Right ventricle myocardium superior (tissue), 1 donor: ENCODE measurements around the gene PSMC3. TPM values are rescaled to one million over a fixed set of nuclear protein-coding genes. Genes with fewer than 3 reads are reported as not detected.

ENCODE experiments used
- microRNA-seq: library from miRNA; unstranded; fragments of <30 nt; microRNA quantifications from one replicate; pipeline ENCODE4 v1.2.0, GENCODE V29; 2020
- total RNA-seq: library from RNA; stranded (reverse); fragmentation: NEBNext Ultra II Directional; extraction: Animal tissue kit (Norgen Biotek cat#: 25700); gene quantifications from one replicate; pipeline ENCODE4 v1.2.1, GENCODE V29; 2021
- donor health status: DM: no; HTN: yes; CAD: no; lungs with severe emphysema.

Gene PSMC3
- total RNA-seq, 1 donor from 2014 or later, result 166 TPM

Small RNA genes within 50 kb of the gene (microRNA-seq; reads per million reads assigned to microRNA genes)
- gene MIR4487, result not detected

Other genes starting within 250 kb of the PSMC3 start
- 46.1 TPM for gene ARFGAP2, start 249.6 kb downstream of the PSMC3 start, total RNA-seq
- 175 TPM for gene PACSIN3, start 240.0 kb downstream of the PSMC3 start, total RNA-seq
- gene DDB2, start 211.5 kb downstream of the PSMC3 start, total RNA-seq, result 9.3 TPM
- gene ACP2, start 177.6 kb downstream of the PSMC3 start, total RNA-seq, result 18.4 TPM
- gene NR1H3, start 168.4 kb downstream of the PSMC3 start, total RNA-seq, result 19.1 TPM
- 39.7 TPM for gene MADD, start 156.3 kb downstream of the PSMC3 start, total RNA-seq
- 2,568 TPM for gene MYBPC3, start 73.7 kb downstream of the PSMC3 start, total RNA-seq
- 11.1 TPM for gene SPI1, start 47.9 kb downstream of the PSMC3 start, total RNA-seq
- gene SLC39A13, start 17.8 kb downstream of the PSMC3 start, total RNA-seq, result 34.5 TPM
- gene RAPSN, start 22.7 kb upstream of the PSMC3 start, total RNA-seq, result 6.7 TPM
- gene CELF1, start 126.7 kb upstream of the PSMC3 start, total RNA-seq, result 97.4 TPM
- gene PTPMT1, start 139.2 kb upstream of the PSMC3 start, total RNA-seq, result 20.9 TPM
- gene KBTBD4, start 152.5 kb upstream of the PSMC3 start, total RNA-seq, result 12.9 TPM
- gene NDUFS3, start 152.6 kb upstream of the PSMC3 start, total RNA-seq, result 350 TPM
- gene FAM180B, start 160.2 kb upstream of the PSMC3 start, total RNA-seq, result not detected
- 0.48 TPM for gene C1QTNF4, start 168.0 kb upstream of the PSMC3 start, total RNA-seq
- 111 TPM for gene MTCH2, start 216.1 kb upstream of the PSMC3 start, total RNA-seq